Islet precursor cell (in vitro differentiated cells): Measurements from ENCODE around the gene SPINT1.

Experiments
- DNase-seq: peaks from one replicate; pipeline ENCODE4 v3.0.0-alpha.2; 2018

Gene SPINT1

GRCh38 chr15:40894681-40895448 lies 51.0 kb downstream of the SPINT1 start:
- DNase-seq: peak; percentile 89

GRCh38 chr15:40899536-40900207 lies 55.8 kb downstream of the SPINT1 start:
- no peak for DNase-seq

DNA sequence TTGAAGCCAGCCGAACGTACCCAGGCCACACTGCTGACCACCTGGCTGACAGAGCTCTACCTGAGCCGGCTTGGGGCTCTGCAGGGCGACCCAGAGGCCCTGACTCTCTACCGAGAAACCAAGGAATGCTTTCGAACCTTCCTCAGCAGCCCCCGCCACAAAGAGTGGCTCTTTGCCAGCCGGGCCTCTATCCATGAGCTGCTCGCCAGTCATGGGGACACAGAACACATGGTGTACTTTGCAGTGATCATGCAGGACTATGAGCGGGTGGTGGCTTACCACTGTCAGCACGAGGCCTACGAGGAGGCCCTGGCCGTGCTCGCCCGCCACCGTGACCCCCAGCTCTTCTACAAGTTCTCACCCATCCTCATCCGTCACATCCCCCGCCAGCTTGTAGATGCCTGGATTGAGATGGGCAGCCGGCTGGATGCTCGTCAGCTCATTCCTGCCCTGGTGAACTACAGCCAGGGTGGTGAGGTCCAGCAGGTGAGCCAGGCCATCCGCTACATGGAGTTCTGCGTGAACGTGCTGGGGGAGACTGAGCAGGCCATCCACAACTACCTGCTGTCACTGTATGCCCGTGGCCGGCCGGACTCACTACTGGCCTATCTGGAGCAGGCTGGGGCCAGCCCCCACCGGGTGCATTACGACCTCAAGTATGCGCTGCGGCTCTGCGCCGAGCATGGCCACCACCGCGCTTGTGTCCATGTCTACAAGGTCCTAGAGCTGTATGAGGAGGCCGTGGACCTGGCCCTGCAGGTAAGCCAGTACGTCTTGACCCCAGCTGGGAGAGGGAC lies 56.6 kb downstream of the SPINT1 start:
- DNase-seq: no peak

- no peak for DNase-seq
These were observed 57.2 kb downstream of the SPINT1 start for GRCh38 chr15:40901053-40901443.

DNA sequence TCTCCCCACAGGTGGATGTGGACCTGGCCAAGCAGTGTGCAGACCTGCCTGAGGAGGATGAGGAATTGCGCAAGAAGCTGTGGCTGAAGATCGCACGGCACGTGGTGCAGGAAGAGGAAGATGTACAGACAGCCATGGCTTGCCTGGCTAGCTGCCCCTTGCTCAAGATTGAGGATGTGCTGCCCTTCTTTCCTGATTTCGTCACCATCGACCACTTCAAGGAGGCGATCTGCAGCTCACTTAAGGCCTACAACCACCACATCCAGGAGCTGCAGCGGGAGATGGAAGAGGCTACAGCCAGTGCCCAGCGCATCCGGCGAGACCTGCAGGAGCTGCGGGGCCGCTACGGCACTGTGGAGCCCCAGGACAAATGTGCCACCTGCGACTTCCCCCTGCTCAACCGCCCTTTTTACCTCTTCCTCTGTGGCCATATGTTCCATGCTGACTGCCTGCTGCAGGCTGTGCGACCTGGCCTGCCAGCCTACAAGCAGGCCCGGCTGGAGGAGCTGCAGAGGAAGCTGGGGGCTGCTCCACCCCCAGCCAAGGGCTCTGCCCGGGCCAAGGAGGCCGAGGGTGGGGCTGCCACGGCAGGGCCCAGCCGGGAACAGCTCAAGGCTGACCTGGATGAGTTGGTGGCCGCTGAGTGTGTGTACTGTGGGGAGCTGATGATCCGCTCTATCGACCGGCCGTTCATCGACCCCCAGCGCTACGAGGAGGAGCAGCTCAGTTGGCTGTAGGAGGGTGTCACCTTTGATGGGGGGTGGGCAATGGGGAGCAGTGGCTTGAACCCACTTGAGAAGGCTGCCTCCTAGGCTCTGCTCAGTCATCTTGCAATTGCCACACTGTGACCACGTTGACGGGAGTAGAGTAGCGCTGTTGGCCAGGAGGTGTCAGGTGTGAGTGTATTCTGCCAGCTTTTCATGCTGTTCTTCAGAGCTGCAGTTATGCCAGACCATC lies 59.0 kb downstream of the SPINT1 start:
- no peak for DNase-seq

GRCh38 chr15:40904552-40905201 lies 60.8 kb downstream of the SPINT1 start:
- no peak for DNase-seq

DNA sequence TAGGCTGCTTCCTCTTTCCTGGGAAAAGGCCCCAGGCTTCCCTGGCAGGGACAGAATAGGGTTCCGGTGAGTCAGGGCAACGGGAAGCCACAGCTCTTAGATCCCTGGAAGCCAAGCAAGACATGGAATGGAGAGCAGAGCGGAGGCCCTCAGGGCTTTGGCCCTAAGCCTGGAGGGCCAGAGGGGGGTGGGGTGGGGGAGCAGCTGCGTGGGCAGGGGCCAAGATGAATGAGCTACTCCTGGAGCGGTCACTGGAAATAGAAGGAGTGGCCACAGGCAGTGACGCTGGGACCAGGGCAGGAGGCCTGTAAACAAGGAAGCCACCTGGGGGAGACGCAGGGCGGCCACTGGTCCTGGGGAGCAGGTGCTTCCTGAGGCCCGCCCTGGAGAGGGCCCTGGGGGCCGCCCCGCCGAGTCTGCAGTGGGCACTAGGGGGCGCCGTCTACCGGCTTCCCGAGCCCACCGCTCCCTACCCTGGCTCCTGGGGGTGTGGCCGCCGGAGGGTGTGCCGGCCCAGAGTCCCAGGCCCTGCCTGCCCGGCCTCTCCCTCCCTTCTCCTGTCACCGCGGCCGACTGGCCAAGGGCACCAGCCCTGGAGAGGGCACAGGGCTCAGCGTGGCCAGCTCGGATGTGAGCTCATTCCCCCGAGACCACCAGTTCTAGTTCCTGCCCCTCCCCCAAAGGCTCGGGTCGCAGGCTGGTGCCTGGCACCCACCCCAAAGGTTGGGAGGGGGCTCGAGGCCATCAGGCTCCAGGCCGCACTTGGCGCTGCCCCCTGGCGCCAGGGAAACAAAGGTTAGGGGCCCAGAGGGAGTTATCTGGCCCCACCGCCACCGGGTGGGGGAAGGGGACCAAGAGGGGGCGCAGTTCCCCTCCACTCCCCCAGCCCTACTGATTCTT lies 62.5 kb downstream of the SPINT1 start:
- DNase-seq: peak; percentile 95

- peak; percentile 49 for DNase-seq
These were observed 63.3 kb downstream of the SPINT1 start for GRCh38 chr15:40906991-40907802.
